ENCODE data around the gene OR2T8.

Gene OR2T8

GRCh38 chr1:247923941-247924340 lies 3.9 kb downstream of the OR2T8 start:
- Histone ChIP-seq H2AFZ (ENCODE audit: low read depth) (no peak overlapping the region), H3K9ac (no peak overlapping the region), H3K4me1 (ENCODE audit: low read depth, poor library complexity, severe bottlenecking) (no peaks in the 10 kb centered on the region), H3K36me3 (ENCODE audit: insufficient read depth) (no peaks in the 10 kb centered on the region), H4K20me1 (ENCODE audit: insufficient read depth) (no peaks in the 10 kb centered on the region), H3K79me2 (ENCODE audit: insufficient read depth, low read depth) (no peaks in the 10 kb centered on the region), H3K4me2 (no peak overlapping the region), H3K27ac (no peak overlapping the region), H3K27me3 (ENCODE audit: insufficient read depth, low read depth) (no peaks in the 10 kb centered on the region), H3K4me3 (IDR thresholded peaks at IDR 0.05; ENCODE audit: insufficient read depth, low read depth, low read length) (no peak overlapping the region)
- TF ChIP-seq CTCF (conservative IDR thresholded peaks at IDR 0.05; ENCODE audit: low read depth, low read length) = no peak

- Histone ChIP-seq H3K9ac (no peak within 1 kb of the TSS), H3K36me3 (ENCODE audit: insufficient read depth) (no peaks in the 10 kb centered on the region), H3K4me1 (ENCODE audit: low read depth, poor library complexity, severe bottlenecking) (no peaks in the 10 kb centered on the region), H2AFZ (ENCODE audit: low read depth) (no peak within 1 kb of the TSS), H3K79me2 (ENCODE audit: insufficient read depth, low read depth) (no peaks in the 10 kb centered on the region), H3K4me2 (no peak within 1 kb of the TSS), H4K20me1 (ENCODE audit: insufficient read depth) (no peaks in the 10 kb centered on the region), H3K27me3 (ENCODE audit: insufficient read depth, low read depth) (no peaks in the 10 kb centered on the region), H3K27ac (no peak within 1 kb of the TSS), H3K4me3 (IDR thresholded peaks at IDR 0.05; ENCODE audit: insufficient read depth, low read depth, low read length) (no peak within 1 kb of the TSS)
- no peak for TF ChIP-seq CTCF (conservative IDR thresholded peaks at IDR 0.05; ENCODE audit: low read depth, low read length)
Observed at GRCh38 chr1:247924868-247925267, 4.8 kb downstream of the OR2T8 start, which contains the start of gene OR2AJ1. Gene OR2AJ1, plus strand, starts transcription at chr1:247924889. Its CDS starts 8,880 bp downstream, at chr1:247933769.

GRCh38 chr1:247933989-247934388 lies 13.9 kb downstream of the OR2T8 start:
- Histone ChIP-seq H3K27me3 (ENCODE audit: insufficient read depth, low read depth) (no peaks in the 10 kb centered on the region), H3K4me3 (IDR thresholded peaks at IDR 0.05; ENCODE audit: insufficient read depth, low read depth, low read length) (no peak overlapping the region), H3K27ac (no peak overlapping the region), H3K4me2 (no peak overlapping the region), H3K36me3 (ENCODE audit: insufficient read depth) (no peaks in the 10 kb centered on the region), H3K4me1 (ENCODE audit: low read depth, poor library complexity, severe bottlenecking) (no peaks in the 10 kb centered on the region), H3K9ac (no peak overlapping the region), H4K20me1 (ENCODE audit: insufficient read depth) (no peaks in the 10 kb centered on the region), H3K79me2 (ENCODE audit: insufficient read depth, low read depth) (no peaks in the 10 kb centered on the region), H2AFZ (ENCODE audit: low read depth) (no peak overlapping the region)
- no peak for TF ChIP-seq CTCF (conservative IDR thresholded peaks at IDR 0.05; ENCODE audit: low read depth, low read length)

GRCh38 chr1:247935781-247936180 lies 15.7 kb downstream of the OR2T8 start:
- H3K4me1 ChIP-seq (ENCODE audit: low read depth, poor library complexity, severe bottlenecking) = no peaks in the 10 kb centered on the region
- H3K36me3 ChIP-seq (ENCODE audit: insufficient read depth) = no peaks in the 10 kb centered on the region
- H4K20me1 ChIP-seq (ENCODE audit: insufficient read depth) = no peaks in the 10 kb centered on the region
- no peak overlapping the region for H3K27ac ChIP-seq
- H3K9ac ChIP-seq = no peak overlapping the region
- no peaks in the 10 kb centered on the region for H3K27me3 ChIP-seq (ENCODE audit: insufficient read depth, low read depth)
- H2AFZ ChIP-seq (ENCODE audit: low read depth) = no peak overlapping the region
- no peaks in the 10 kb centered on the region for H3K79me2 ChIP-seq (ENCODE audit: insufficient read depth, low read depth)
- no peak overlapping the region for H3K4me3 ChIP-seq (IDR thresholded peaks at IDR 0.05; ENCODE audit: insufficient read depth, low read depth, low read length)
- H3K4me2 ChIP-seq = no peak overlapping the region
- no peak for TF ChIP-seq CTCF (conservative IDR thresholded peaks at IDR 0.05; ENCODE audit: low read depth, low read length)
